Stromal cell of bone marrow (primary cell): ENCODE results near the gene PARD3.
"Not testable (repeated sequence)": the region's sequence is repeated elsewhere in the genome, so short reads cannot be mapped to it uniquely, and the experiment has no call there.

Source experiments
- DNase-seq: peaks from one replicate; pipeline ENCODE4 v3.0.0-alpha.2; 2012; ENCODE audit warnings: low read depth

PARD3 gene

GRCh38 chr10:34464000-34464399, 351.1 kb downstream of the PARD3 start:
- no peak for DNase-seq

DNA sequence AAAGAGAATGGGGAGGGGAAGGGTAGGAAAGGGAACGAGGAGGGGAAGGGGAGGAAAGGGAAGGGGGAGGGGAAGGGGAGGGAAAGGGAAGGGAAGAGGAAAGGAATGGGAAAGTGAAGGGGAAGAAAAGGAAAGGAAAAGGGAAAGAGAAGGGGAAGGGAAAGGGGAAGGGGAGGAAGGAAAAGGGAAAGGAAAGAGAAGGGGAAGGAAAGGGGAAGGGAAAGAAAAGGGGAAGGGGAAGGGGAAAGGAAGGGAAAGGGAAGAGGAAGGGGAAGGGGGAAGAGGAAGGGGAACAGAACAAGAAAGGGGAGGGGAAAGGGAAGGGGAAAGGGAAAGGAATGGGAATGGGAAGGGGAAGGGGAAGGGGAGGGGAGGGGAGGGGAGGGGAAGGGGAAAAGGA, 352.1 kb downstream of the PARD3 start:
- DNase-seq, result no peak

DNA sequence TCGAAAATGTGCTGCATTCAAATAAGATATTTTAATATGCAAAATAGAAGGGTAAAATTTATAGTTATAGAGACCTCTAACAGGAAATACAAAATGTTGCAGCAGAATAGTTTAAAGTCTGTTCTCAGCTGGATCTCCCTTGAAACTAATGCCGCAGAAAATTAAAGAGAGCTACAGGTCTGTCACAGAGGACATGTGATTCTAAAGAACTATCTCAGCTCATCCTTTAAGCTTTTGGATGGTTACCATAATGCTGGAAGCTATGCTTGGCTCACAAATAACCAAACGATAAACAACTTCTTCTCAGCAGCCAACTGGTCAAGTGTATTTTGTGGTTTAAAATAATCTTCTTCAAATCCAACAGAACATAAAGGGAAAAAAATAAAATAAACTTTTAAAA, 353.0 kb downstream of the PARD3 start:
- DNase-seq, result no peak

DNA sequence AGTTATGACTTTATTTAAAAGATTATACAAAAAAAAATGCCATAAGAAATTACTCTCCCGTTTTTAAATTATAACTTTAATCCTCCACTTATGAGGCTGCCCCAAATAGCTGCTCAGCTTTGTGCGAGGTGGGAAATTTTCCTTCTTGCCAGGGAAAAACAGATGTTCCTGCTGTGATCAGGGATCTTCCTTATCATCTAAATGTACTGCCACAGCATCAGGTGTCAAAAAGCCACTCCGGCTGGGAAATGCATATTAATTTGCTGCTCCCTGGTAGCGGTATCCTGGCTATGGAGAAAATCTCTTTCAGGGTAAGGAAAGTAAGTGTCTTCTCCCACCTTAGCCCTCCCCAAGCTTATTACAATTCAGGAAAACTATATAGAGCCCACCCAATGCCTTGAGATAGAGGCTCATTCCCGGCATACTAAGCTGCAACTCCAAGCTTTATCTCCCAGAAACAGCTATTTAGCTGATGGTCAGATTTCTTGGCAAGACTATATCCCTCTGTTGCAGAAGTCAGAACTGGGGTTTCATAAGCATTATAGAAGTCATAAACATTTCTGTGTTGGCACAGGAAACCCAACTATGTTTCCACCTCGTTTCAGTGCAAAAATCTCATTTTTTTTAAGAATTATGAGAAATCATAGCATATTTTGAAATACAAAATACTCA, 360.4 kb downstream of the PARD3 start:
- DNase-seq, result no peak

GRCh38 chr10:34449836-34450235, 365.3 kb downstream of the PARD3 start:
- DNase-seq, result no peak

DNA sequence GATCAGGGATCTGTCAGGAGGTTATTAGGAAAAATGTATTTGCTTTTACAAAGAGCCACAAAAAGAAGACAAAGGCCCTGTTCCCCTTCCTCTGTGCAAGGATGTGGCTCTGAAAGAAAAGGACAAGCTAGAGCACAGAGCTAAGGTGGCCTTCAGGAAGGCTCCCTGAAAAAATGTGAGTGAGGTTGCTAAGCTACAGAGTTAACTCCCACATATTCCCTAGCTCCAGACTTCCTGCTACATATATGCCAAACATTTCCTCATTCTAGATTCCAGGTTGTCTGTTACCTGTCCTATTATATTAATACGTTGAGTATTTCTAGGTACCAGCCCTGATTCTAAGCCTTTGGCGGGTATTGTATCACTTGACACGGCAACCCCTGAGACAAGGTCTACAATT, 369.0 kb downstream of the PARD3 start:
- DNase-seq, result no peak

GRCh38 chr10:34444223-34445183, 370.6 kb downstream of the PARD3 start:
- DNase-seq, result peak; percentile 13

GRCh38 chr10:34439386-34439785, 375.7 kb downstream of the PARD3 start:
- DNase-seq, result peak; percentile 40

- DNase-seq, result no peak
Measured at GRCh38 chr10:34438741-34439140, 376.4 kb downstream of the PARD3 start.

DNA sequence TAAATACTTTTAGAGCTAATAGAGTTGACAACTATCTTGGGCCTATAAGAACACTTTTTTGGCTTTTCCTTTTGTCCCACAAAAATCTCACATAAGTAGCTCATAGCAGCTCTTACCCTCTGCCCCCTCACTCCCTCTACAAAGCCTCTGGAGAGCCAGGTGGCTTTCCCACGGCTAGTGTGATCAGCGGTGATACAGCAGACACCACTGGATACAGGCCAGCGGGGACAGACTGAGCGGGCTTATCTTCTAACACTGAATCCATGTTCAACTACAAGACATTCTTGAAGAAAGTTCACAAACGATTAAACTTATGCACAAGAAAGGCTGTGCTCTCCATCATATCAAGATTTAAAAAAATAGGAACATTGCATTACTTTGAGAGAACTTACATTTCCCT, 377.2 kb downstream of the PARD3 start:
- DNase-seq, result no peak

- peak; percentile 35 for DNase-seq
Measured at GRCh38 chr10:34434119-34434594, 380.9 kb downstream of the PARD3 start.

DNA sequence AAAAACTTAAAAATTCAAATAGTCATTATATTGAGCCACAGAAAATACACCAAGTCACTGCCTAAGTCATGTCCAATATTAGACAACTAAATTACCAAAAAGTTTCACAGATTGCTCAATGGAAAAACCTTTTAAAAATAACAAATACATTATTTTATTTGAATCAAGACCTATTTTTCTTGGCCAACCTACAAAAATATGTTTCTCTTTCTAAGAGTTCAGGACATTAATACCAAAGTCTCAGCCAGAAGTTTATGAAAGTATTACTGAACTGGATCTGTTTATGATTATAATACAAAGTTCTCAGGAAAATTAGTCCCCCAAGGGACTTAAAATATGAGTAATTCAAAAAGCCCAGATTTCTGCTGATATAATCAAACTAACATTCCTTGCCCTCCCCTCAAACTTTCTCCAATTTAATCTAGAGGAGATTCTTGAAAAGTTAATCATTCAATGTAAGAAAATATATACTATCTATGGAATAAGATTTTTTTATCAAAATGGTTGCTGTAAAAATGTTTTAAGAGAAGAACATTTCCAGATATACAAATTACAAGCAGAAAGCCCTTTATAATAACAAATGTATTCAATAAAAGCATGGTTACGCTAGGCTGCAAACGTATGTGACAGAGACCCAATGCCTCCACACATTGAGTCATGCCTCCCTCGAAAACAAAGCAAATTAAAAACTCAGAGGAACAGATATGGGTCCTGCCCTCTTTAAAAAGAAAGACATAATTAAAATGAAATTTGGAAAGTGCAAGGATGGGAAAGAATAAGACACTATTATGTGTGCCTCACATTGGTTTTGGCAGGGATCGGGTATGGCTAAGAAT, 381.6 kb downstream of the PARD3 start:
- peak; percentile 96 for DNase-seq

DNA sequence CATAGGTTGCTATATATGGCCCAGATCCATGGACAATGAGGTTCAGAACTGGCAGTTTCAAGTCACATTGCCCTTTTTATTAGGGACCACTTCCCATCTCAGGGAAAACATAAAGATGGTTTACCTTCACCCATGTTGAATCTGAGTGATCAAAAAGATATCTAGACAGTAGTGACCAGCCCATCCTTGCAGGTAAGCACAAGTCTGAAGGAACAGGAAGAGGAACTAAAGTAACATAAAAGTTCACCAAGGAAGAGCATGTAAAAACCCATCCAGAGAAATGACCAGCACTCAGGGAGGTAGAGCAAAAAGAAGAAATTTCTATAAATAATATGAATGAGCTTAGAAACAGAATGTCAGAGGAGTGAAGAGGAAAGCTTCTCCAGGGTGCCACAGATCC, 382.5 kb downstream of the PARD3 start:
- no peak for DNase-seq

GRCh38 chr10:34430685-34431084, 384.4 kb downstream of the PARD3 start:
- DNase-seq, result no peak

DNA sequence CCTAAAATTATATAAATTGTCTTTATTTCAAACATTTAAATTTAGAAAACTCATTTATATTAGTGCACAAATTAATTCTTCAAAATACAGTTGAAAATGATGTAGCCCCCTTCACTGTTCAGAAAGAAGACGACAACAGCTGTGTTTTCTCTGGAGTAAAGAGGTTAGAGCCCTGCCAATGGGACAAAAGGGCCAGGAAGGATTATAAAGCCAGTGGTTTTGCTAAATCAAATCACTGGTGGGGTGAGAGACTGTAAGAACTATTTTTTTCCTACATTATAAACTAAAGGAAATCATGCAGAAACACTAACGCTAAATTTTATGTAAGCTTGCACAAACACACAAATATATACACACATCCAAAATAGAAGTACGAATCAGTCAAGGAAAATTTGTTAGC, 386.6 kb downstream of the PARD3 start:
- DNase-seq, result no peak

GRCh38 chr10:34427911-34428216, 387.2 kb downstream of the PARD3 start:
- DNase-seq, result no peak

- not testable (repeated sequence) for DNase-seq
Measured at GRCh38 chr10:34427158-34427910, 387.8 kb downstream of the PARD3 start.

- not testable (repeated sequence) for DNase-seq
Measured at GRCh38 chr10:34426538-34427157, 388.4 kb downstream of the PARD3 start.

DNA sequence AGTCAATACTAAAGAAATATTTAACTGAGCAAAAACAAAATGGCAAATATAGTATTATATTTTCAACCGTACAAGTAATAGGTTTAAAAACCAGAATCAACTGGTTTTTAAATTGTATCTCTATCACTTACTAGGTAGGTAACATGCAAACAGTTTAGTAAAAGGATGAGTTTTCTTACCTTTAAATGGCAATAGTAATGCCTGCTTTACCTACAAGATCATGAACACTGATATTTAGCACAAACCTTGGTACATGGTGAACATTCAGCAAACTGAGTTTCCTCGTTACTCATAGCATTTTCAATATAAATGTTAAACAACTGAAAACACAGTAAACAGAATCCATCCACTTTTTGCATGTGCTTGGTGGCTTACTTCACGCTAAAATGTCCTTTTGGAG, 389.1 kb downstream of the PARD3 start:
- no peak for DNase-seq

- DNase-seq, result no peak
Measured at GRCh38 chr10:34423673-34424625, 391.1 kb downstream of the PARD3 start.
